Liver (tissue), 3 donors: Measurements from ENCODE around the gene B4GALNT2.

ENCODE experiments used
- ATF3 ChIP-seq: IDR thresholded peaks from 2 replicates; pipeline ENCODE4 v1.6.1; 2016; ENCODE audit warnings: antibody characterized with exemption
- CTCF ChIP-seq: fragments of 150-350 bp; IDR thresholded peaks from 2 replicates; pipeline ENCODE4 v1.5.1; 2017; ENCODE audit warnings: improper control_type of control experiment, low read depth, low read length; ENCODE audit not compliant: missing input control
- EGR1 ChIP-seq, 2 donors: IDR thresholded peaks; 2 replicates each; pipeline ENCODE4 v1.6.1; 2016 to 2018; ENCODE audit warnings: antibody characterized with exemption in 2 of 2, low read depth in 2 of 2
- GABPA ChIP-seq, 2 donors: IDR thresholded peaks in 1 of 2; conservative IDR thresholded peaks in 1 of 2; 2 replicates each; pipeline ENCODE4 v1.6.1; 2016; ENCODE audit warnings: antibody characterized with exemption in 2 of 2, mild to moderate bottlenecking in 1 of 2, moderate library complexity in 1 of 2
- JUND ChIP-seq, 2 donors: IDR thresholded peaks; 2 replicates each; pipeline ENCODE4 v1.6.1; 2016; ENCODE audit warnings: antibody characterized with exemption in 2 of 2
- NR2F2 ChIP-seq: IDR thresholded peaks from 2 replicates; pipeline ENCODE4 v1.6.1; 2016; ENCODE audit warnings: antibody characterized with exemption
- RAD21 ChIP-seq, 2 donors: IDR thresholded peaks; 2 replicates each; pipeline ENCODE4 v1.6.1; 2016; ENCODE audit warnings: antibody characterized with exemption in 2 of 2, mild to moderate bottlenecking in 2 of 2
- SP1 ChIP-seq: IDR thresholded peaks from 2 replicates; pipeline ENCODE4 v1.6.1; 2018; ENCODE audit warnings: antibody characterized with exemption, mild to moderate bottlenecking
- TAF1 ChIP-seq: conservative IDR thresholded peaks from 2 replicates; pipeline ENCODE4 v1.6.1; 2016; ENCODE audit warnings: antibody characterized with exemption, mild to moderate bottlenecking
- TF ChIP-seq, protein P1 (sequence below): IDR thresholded peaks from 2 replicates; pipeline ENCODE4 v1.6.1; 2016; ENCODE audit warnings: antibody characterized with exemption, mild to moderate bottlenecking
- TF ChIP-seq, protein P2 (sequence below): IDR thresholded peaks from 2 replicates; pipeline ENCODE4 v1.6.1; 2016; ENCODE audit warnings: antibody characterized with exemption
- donor health status: healthy.
- donor health status: healthy.

DNA sequence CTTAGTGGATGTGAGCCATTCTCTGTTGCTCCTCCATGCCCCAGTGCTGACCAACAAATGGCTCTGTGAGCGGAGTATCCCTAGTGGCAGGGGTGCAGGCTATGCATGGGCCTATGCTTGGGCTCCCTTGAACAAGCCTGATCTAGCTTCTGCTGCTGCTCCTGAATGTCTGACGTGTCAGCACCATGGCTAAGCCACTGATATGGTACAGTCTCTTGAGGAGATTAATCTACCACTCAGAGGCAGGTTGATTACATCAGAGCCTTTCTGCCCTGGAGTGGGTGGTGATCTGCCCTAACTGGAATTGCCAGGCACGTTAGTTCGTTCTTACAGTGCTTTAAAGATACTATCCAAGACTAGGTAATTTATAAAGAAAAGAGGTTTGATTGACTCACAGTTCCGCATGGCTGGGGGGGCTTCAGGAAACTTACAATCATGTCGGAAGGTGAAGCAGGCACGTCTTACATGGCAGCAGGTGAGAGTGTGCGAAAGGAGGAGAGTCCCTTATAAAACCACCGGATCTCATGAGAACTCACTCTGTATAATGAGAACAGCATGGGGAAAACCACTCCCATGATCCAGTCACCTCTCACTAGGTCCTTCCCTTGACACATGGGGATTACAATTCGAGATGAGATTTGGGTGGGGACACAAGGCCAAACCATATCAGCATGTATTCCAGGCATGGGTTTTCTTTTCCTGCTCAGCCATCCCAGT lies 41.5 kb upstream of the B4GALNT2 start:
- no peak for TF ChIP-seq GABPA (IDR thresholded peaks at IDR 0.05 in 1 of 2, conservative IDR thresholded peaks at IDR 0.05 in 1 of 2)
- TF ChIP-seq CTCF: no peak
- TF ChIP-seq TAF1: no peak
- no peak for TF ChIP-seq JUND (IDR thresholded peaks at IDR 0.05)
- TF ChIP-seq EGR1 (IDR thresholded peaks at IDR 0.05; ENCODE audit: low read depth in 2 of 2): no peak
- TF ChIP-seq, protein P1, sequence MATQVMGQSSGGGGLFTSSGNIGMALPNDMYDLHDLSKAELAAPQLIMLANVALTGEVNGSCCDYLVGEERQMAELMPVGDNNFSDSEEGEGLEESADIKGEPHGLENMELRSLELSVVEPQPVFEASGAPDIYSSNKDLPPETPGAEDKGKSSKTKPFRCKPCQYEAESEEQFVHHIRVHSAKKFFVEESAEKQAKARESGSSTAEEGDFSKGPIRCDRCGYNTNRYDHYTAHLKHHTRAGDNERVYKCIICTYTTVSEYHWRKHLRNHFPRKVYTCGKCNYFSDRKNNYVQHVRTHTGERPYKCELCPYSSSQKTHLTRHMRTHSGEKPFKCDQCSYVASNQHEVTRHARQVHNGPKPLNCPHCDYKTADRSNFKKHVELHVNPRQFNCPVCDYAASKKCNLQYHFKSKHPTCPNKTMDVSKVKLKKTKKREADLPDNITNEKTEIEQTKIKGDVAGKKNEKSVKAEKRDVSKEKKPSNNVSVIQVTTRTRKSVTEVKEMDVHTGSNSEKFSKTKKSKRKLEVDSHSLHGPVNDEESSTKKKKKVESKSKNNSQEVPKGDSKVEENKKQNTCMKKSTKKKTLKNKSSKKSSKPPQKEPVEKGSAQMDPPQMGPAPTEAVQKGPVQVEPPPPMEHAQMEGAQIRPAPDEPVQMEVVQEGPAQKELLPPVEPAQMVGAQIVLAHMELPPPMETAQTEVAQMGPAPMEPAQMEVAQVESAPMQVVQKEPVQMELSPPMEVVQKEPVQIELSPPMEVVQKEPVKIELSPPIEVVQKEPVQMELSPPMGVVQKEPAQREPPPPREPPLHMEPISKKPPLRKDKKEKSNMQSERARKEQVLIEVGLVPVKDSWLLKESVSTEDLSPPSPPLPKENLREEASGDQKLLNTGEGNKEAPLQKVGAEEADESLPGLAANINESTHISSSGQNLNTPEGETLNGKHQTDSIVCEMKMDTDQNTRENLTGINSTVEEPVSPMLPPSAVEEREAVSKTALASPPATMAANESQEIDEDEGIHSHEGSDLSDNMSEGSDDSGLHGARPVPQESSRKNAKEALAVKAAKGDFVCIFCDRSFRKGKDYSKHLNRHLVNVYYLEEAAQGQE: no peak
- no peak for TF ChIP-seq SP1
- no peak for TF ChIP-seq NR2F2
- TF ChIP-seq, protein P2, sequence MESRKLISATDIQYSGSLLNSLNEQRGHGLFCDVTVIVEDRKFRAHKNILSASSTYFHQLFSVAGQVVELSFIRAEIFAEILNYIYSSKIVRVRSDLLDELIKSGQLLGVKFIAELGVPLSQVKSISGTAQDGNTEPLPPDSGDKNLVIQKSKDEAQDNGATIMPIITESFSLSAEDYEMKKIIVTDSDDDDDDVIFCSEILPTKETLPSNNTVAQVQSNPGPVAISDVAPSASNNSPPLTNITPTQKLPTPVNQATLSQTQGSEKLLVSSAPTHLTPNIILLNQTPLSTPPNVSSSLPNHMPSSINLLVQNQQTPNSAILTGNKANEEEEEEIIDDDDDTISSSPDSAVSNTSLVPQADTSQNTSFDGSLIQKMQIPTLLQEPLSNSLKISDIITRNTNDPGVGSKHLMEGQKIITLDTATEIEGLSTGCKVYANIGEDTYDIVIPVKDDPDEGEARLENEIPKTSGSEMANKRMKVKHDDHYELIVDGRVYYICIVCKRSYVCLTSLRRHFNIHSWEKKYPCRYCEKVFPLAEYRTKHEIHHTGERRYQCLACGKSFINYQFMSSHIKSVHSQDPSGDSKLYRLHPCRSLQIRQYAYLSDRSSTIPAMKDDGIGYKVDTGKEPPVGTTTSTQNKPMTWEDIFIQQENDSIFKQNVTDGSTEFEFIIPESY: no peak
- no peak for TF ChIP-seq ATF3
- TF ChIP-seq RAD21 (IDR thresholded peaks at IDR 0.05): no peak
